Forelimb muscle (tissue), 1 donor: ENCODE data around the gene IL2RG. TPM values are rescaled to one million over a fixed set of nuclear protein-coding genes. Genes with fewer than 3 reads are reported as not detected.

Experiments used
- DNase-seq: peaks from one replicate; pipeline ENCODE4 v3.0.0-alpha.2; 2013; ENCODE audit warnings: low read depth
- polyA plus RNA-seq: library from polyadenylated mRNA; unstranded; fragments of 120-200 nt; gene quantifications from one replicate; pipeline ENCODE4 v1.2.1, GENCODE V29; 2013; ENCODE audit not compliant: insufficient read length

Gene IL2RG
- 1.5 TPM for polyA plus RNA-seq

DNA sequence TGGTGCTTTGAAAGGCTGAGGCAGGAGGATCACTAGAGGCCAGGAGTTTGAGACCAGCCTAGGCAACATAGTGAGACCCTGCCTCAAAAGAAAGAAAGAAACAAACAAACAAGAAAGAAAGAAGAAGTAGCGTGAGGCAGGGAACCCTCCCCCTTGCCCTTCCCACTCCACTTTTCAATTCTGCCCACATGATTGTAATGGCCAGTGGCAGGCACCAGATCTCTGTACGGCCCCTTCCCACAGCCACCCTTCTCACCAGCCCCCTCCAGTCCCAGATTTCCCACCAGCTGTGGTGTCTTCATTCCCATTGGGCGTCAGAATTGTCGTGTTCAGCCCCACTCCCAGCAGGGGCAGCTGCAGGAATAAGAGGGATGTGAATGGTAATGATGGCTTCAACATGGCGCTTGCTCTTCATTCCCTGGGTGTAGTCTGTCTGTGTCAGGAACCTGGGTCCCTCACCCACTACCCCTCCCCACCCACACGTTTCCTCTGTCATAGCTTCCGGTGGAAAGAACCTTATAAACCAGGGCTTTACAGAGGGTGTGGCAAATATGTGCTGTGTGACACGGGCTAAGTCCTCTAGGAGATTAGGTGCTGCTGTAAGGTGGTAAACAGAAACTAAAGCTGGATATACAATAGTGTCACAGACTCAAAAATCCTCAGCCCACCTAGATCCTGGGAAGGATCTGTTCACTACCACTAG, at the start of gene IL2RG:
TSS of gene IL2RG (minus strand) at position 437 of the 703 bp plus-strand sequence. CDS start at position 399, 38 bp downstream.
- no peak for DNase-seq

DNA sequence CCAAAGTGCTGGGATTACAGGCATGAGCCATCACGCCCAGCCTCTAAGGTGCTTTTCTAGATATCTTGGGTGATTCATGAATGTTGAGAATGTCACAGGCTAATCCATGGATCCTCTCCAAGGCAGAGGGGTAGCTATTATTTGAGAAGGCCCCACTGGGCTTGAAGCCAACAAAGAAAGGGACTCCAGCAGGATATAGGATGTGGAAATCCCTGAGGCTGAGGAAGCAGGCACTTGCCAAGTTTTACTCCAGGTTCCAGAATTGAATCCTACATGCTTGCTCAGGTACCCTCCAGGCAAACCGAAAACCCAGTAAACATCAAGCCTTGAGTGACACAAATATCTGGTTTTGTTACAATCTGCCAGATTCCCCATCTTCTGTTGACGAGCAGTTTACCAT, 49.1 kb upstream of the IL2RG start:
- no peak for DNase-seq

DNA sequence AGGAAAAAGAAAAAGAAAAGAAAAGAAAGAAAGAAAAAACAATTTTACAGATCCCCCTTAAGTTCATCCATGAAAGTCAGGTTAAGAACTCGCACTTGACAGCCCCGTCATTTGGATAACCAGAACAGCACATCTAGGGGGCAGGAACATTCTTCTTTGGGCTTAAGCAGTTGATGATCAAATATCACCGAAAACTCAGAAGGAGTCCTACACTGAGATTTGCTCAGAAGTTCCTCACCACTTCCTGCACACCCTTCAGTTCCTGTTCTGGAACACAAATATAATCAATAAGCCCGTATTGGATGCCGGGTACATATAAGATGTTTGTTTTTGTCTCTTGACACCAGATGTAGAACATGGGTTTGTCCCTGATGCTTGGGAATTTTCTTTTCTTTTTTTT, 48.0 kb upstream of the IL2RG start:
- DNase-seq = no peak

DNA sequence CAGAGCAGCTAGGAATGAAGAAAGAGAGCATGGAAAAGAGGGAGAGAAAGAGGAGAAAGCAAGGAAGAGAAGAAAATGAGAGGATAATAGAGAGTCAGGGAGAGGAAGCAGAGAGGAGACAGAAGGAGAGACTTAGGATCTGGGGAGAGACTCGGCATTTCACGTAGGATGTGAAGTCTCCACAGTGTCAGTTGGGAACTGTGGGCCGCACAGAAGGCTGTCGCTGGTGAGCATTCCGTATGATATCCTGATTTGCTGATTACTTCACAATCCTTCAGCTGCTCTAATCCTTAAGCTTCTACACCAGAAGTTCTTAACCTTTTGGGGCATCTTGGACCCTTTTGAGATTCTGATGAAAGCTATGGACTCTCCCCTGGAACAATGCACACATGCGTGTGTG, 47.2 kb upstream of the IL2RG start:
- no peak for DNase-seq

DNA sequence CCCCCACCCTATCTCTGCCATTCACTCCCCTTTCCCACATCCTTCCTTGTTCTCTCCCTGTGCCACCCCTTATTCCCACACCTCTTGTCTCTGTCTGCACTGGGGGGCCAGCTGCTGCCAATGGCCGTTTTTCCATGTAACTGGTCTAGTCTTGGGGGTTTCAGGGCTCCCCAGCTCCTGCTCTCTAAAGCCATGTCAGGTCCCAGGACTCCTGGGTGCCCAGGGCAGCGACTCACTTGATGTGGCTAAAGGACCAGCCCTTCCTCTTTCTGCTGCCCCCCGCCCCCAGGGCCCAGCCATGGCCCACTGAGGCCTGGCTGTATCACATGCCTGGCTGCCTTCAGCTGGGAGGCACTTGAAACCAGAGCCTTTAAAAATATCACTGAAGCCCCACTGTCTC, 43.3 kb upstream of the IL2RG start:
- DNase-seq = no peak

DNA sequence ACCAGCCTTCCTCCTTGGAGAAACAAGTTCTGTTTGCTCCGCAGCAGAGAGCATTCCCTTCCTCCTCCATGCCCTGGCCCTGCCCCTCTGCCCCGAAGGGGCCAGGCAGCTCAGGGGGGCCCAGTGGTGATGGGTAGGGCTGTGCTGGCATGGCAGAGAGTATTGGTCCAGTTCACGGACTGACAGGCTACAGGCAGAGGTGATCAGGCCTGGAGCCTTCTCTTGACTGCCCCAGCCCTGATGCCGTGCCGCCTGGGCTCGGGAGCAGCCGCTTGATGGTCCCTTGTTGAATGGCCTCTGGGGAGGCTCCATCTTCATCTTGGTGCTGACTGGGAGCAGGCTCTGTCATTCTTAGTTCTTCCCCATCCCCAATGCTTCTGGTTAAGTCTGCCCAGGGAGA, 42.8 kb upstream of the IL2RG start:
- no peak for DNase-seq

DNA sequence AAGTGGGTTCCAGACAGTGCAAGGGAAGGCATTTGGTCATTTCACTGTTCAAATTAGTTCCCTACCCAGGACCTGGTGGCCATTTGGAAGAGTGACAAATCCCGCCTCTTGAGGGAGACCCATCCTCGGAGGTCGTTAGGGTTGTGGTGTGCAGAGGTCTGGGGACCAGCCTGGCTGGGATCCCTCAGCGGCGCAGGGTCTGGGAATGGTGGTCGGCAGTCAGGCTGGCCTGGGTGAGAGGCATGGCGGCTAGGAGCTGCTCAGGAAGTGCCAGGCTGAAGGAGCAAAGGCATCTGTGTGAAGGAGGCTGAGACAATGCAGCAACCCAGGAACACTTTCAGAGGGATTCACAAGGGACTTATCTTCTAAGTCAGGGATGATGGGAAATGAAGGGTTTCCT, 40.0 kb upstream of the IL2RG start:
- no peak for DNase-seq

DNA sequence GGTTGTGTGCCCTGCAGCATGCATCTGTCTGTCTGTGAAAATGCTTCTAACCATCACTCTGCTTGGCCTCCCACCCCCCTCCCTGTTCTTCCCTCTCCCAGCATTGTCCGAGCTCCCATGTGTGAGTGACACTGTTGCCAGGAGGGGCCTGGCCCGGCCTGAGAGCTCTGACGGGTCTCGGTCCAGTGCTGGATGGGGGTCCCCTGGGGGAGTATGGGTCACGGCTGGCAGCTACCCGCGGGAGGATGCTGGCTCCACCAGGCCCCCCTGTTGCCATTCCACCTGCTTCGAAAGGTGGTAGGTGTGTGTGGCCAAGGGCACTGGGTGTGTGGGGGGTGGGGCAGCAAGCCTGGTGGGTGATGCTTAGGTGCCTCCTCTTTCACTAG, 36.9 kb upstream of the IL2RG start:
- no peak for DNase-seq

DNA sequence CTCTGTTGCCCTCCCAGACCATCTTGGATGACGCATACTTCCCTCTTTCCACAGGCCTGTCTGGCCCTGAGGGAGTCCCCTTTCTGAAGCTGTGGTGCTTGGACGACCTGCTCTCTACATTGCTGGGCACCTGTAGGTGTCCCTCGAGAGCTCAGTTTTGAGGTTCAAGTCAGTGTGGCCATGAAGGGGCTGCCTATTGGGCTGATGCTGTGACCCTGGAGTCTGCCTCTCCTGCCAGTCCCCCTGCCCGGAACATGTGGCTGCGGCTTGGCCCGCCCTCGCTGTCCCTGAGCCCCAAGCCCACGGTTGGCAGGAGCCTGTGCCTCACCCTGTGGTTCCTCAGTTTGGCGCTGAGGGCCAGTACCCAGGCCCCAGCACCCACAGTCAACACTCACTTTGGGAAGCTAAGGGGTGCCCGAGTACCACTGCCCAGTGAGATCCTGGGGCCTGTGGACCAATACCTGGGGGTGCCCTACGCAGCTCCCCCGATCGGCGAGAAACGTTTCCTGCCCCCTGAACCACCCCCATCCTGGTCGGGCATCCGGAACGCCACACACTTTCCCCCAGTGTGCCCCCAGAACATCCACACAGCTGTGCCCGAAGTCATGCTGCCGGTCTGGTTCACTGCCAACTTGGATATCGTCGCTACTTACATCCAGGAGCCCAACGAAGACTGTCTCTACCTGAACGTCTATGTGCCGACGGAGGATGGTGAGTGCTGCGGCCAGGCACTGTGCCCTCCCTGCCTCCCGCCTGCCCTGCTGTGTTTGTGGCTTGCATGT, 36.3 kb upstream of the IL2RG start:
- DNase-seq = no peak

DNA sequence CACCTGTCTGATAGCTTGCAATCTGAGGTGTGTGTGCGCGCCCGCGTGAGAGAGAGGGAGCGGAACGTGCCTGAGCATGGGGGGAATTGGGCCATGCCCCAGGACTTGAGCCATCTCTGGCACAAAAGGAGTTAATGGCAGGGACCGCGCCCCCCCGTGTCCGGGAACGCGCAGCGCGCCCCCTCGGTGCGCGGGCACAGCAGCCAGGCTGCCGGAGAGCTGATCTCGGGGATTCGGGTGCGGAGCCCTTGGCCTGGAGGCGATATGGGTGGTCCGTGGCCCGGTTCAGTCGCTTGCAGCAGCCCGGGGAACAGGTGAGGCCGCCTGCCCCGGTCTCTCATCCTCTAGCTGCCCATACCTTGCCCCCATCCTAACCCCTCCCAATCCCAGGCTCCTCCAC, 33.3 kb upstream of the IL2RG start, which contains the start of gene NLGN3:
TSS of gene NLGN3 (plus strand) at position 191 of the 400 bp plus-strand sequence. CDS start 2,909 bp downstream, outside the sequence.
- no peak for DNase-seq

DNA sequence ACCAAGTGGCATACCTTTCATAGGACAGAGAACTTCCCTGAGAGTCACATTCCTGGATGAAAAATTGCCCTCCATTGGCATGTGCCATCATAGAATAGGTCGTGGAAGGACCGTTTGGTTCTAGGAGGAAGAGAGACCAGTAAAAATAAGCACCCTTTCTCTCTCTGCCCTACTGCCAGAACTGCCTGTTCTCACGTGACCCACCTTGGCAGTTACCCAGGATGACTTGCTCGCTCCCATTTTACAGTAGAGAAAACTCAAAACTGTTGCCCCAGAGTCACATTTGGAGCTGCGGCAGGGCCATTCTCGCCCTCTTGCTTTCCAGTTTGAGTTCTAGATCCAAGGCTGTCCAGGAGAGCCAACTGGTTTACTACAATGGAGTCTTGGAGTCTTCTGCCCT, 32.1 kb upstream of the IL2RG start:
- DNase-seq = no peak

DNA sequence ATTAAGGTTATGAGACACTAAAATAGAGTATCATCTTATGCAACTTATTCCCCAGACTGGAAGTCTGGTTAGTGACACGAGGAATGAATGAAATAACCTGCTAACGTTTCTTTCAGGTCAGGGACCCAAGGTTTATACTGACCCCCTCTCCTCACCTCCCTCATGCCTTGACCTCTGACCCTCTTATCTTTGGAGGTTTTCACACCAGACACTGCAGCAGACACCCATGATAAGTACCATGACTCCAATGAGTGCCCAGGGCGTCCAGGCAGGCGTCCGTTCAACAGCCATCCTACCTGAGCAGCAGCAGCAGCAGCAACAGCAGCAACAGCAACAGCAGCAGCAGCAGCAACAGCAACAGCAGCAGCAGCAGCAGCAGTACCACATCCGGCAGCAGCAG, 29.1 kb upstream of the IL2RG start:
- no peak for DNase-seq

DNA sequence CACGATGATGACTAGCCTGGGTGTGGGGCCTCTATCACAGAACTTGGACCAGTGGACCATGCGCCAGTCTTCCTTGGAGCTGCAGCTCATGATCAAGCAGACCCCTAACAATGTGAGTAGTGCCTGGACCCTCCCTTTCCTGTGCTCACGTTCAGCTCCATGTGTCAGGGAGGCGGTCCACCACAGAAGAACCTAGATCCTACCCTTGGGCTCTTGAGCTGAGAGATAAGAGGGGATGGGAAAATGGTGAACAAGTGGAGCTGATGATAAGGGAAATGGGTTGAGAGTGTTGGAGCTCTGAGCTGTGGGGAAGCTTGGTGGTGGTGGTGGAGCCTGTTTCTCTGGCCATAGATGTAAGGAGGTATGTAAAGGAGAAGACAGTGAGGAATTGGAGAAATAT, 20.1 kb upstream of the IL2RG start:
- no peak for DNase-seq

DNA sequence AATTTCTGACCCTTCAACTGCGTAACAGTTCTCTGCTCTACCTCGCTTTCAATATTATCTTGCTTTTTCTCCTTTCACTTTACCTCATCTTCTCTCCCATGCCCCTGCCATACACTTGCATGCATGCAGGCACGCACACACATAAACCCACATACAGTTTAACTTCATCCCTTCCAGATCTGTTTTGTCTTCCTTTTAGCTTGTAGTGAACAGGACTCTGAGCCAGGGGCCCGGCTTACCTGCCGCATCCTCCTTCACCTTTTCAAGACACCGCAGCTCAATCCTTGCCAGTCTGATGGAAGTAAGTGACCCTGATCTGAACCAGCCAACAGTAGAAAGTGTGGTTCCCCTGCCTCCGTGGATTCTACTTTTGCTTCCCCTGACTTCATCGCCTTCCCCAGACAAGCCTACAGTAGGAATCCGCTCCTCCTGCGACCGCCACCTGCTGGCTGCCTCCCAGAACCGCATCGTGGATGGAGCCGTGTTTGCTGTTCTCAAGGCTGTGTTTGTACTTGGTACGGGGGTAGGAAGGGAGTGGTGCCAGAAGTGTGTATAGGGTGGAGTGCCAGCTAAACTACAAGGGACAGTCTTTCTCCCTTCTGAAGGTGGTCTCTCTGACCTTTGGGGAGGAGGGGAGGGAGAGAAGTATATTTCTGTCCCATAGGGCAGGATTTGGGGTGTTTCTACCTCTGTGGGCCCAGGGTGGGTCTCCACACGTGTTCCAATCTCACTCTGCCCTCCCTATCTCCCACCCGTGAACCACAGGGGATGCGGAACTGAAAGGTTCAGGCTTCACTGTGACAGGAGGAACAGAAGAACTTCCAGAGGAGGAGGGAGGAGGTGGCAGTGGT, 17.8 kb upstream of the IL2RG start:
- DNase-seq = no peak

DNA sequence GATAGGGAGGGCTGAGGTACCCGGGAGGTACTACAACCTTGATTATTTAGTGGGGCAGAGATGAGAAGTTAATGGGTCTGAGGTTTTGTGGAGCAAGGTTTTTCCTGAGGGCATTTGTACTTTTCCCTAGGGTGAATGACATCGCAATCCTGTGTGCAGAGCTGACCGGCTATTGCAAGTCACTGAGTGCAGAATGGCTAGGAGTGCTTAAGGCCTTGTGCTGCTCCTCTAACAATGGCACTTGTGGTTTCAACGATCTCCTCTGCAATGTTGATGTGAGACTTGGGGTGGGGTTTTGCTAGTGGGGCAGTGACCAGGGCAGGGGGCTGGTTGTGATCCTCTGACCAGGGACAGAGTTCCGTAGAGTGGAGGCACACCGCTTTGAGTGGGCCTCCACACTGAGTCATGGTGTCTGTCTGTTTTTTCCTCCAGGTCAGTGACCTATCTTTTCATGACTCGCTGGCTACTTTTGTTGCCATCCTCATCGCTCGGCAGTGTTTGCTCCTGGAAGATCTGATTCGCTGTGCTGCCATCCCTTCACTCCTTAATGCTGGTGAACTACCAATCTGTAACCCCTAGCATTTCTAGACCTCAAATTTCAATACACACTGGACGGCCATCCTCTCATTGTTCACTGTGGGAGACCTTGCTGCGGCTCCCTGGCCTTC, 16.9 kb upstream of the IL2RG start:
- no peak for DNase-seq

DNA sequence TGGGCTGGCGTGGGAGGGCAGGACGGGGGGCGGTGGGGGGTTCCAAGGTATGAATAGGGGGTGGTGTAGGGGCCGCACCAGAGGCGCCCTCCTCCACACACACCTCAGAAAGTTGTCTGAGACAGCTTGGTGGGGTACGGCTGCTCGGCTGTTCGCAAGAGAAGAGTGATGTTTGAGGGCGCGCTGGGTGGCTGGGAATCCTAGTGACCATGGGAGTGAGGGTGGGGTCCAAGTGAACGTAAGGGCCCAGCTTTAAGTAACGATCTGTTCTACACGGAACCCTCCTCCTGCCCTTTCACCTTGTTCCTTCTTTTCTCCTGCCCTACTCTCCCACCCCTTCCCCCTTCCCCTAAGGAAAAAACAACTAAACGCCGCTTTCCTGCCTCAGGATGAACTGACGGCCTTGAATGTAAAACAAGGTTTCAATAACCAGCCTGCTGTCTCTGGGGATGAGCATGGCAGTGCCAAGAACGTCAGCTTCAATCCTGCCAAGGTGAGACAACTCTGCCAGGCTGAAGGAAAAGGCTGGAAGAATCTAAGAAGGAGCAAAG, 7.7 kb upstream of the IL2RG start:
- DNase-seq = no peak

DNA sequence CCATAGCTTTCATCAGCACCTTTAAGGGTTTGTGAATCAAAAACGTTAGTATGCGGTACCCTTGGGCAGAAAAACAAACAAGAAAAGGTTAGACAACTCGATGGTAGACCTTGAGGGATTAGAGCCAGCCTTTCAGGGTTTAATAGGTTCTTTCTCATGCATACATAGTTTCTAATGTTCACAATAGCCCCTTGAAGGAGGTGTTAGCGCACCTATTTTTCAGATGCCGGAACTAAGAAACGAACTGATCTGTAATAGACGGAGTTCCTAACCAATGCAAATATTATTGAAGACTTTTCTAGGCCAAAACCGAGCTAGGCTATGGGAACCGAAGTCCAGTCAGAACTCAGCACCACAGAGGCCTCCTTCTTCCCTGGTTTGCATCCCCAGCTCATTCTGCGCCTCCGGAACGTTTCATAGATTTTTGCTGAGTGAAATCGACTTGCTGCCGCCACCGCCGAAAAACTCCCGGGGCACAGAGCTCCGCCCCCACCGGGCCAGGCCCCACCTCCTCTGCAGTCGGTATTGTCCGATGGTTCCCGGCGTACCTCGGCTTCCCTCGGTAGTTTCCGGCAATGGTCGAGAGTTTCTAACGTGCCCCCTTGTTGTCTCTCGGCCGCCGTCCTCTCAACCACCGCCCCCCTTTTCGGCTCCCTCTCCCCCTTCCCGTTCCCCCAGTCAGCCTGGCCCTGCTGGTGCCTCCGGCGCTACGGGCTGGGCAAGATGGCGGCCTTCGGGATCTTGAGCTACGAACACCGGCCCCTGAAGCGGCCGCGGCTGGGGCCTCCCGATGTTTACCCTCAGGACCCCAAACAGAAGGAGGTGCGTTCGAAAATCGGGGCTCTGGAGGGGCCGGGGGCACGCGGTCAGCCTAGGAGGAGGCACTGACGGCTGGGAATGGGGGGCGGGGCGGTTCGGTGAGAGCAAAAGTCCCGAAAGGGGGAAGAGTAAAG, 6.9 kb upstream of the IL2RG start, which contains the start of gene MED12:
TSS of gene MED12 (plus strand) at position 565 of the 953 bp plus-strand sequence. CDS start at position 724, 159 bp downstream.
- peak; percentile 64 for DNase-seq

DNA sequence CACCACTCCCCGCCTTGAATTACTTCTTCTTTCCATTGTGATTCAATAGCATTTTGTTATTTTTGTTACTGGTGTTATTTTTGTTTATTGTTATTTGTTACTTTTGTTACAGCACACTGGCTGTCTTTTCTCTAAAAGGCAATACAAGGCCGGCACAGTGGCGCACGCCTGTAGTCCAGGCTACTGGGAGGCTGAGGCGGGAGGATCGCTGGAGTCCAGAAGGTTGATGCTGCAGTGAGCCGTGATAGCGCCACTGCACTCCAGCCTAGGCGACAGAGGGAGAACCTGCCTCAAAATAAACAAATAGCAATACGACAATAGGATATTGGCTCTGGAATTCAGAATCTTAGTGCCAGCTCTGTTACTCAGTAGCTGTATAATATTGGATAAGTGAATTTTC, 6.0 kb upstream of the IL2RG start:
- no peak for DNase-seq

DNA sequence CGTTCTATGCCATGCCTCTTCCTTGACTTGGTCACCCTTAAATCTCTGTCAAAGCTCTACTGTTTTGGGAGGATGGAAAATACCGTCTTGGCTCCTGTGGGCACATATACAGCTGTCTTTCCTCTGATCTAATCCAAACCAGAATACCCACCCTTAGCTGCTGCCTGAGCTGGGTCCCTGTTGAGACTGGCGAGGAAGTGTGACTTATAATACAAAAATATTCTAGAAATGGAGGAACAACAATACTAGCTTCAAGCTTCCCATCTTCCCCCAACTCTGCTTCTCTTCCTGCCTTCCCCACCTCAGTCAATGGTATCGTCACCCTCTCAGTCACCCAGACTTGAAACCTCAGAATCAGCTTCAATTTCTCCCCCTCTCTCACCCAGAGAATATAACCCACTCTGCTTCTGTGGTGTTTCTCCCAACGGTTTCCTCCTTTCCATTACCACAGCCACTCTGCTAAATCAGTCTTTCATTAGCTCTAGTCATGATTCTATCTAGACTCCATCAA, 599 bp upstream of the IL2RG start:
- DNase-seq = no peak

DNA sequence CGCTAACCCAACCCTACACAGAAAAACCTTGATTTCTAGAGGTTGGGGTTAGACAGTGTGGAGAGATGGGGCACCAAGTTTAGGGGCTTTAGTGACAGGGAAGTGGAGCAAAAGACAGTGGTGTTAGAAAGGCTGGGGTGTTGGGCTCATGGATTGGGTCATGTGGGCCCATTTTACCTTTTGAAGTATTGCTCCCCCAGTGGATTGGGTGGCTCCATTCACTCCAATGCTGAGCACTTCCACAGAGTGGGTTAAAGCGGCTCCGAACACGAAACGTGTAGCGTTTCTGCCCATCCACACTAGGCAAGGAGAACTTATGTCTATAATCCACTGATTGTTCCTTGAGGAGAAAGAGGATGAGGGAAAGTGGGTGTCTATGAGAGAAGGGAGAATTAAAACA, 2.3 kb downstream of the IL2RG start:
- no peak for DNase-seq
